Kidney (tissue), 22 donors: ENCODE measurements around the gene CDKL4. TPM values are rescaled to one million over a fixed set of nuclear protein-coding genes. Genes with fewer than 3 reads are reported as not detected.

ENCODE experiments used
- DNase-seq, 5 donors: peaks; one replicate each; pipeline ENCODE4 v3.0.0-alpha.2; 2013 to 2020
- FAIRE-seq: peaks from 2 replicates; lab custom pipeline; 2012; peaks lifted over from hg19 to GRCh38; lab: Jason Lieb, UNC
- H3K27ac ChIP-seq, 2 donors: one replicate each; pipeline ENCODE4 v1.7.0; 2013; ENCODE audit warnings: low read depth in 2 of 2, low read length in 2 of 2, inconsistent platforms in 1 of 2
- H3K27me3 ChIP-seq: one replicate; pipeline ENCODE4 v1.7.1; 2013; ENCODE audit warnings: low read length, inconsistent platforms; ENCODE audit not compliant: control insufficient read depth, insufficient read depth
- H3K36me3 ChIP-seq, 3 donors: one replicate each; pipeline versions ENCODE4 v1.7.0 to v1.7.1; 2013; ENCODE audit warnings: low read length in 3 of 3, control low read depth in 1 of 3, inconsistent platforms in 1 of 3; ENCODE audit not compliant: insufficient read depth in 3 of 3, control insufficient read depth in 2 of 3
- H3K4me1 ChIP-seq, 3 donors: one replicate each; pipeline versions ENCODE4 v1.7.0 to v1.7.1; 2013; ENCODE audit warnings: low read length in 3 of 3, inconsistent platforms in 1 of 3, low read depth in 1 of 3; ENCODE audit not compliant: control insufficient read depth in 2 of 3, insufficient read depth in 2 of 3
- H3K4me3 ChIP-seq, 3 donors: one replicate each; pipeline versions ENCODE4 v1.7.0 to v1.8.1; 2013; ENCODE audit warnings: low read length in 3 of 3, control low read depth in 1 of 3, inconsistent platforms in 1 of 3
- H3K9ac ChIP-seq, 3 donors: one replicate each; pipeline versions ENCODE4 v1.7.0 to v1.7.1; 2013; ENCODE audit warnings: low read length in 3 of 3, control low read depth in 1 of 3, inconsistent platforms in 1 of 3
- H3K9me3 ChIP-seq, 3 donors: one replicate each; pipeline versions ENCODE4 v1.7.0 to v1.7.1; 2013; ENCODE audit warnings: low read length in 3 of 3, control low read depth in 1 of 3, inconsistent platforms in 1 of 3; ENCODE audit not compliant: control insufficient read depth in 2 of 3, insufficient read depth in 1 of 3
- CTCF ChIP-seq: IDR thresholded peaks from 3 replicates; pipeline ENCODE4 v1.5.1; 2012; ENCODE audit warnings: mild to moderate bottlenecking, moderate library complexity, borderline replicate concordance; ENCODE audit not compliant: insufficient read depth; ENCODE audit errors: extremely low read depth
- intact Hi-C: fragments of 100-400 bp; cut with DNase I; formaldehyde crosslinking; loops from one replicate; pipeline ENCODE4 v1.11.1; 2022
- long read RNA-seq, 10 donors: library from polyadenylated mRNA in 1 of 10; unstranded in 1 of 10; transcript quantifications; one replicate each; pipeline ENCODE4 v2.0.0 and lab custom pipeline, GENCODE V29; 2021 to 2026
- polyA plus RNA-seq: library from polyadenylated mRNA; stranded (reverse); fragments of 350-450 nt; fragmentation: Illumina TruSeq; extraction: RNeasy Lipid Tissue Mini Kit (QIAGEN cat#74804); gene quantifications from one replicate; pipeline ENCODE4 v1.2.3, GENCODE V29; 2014; ENCODE audit warnings: low read depth, low replicate concordance; ENCODE audit not compliant: insufficient read depth
- total RNA-seq: library from RNA; stranded (reverse); fragmentation: NEBNext Ultra II Directional; extraction: Animal tissue kit (Norgen Biotek cat#: 25700); gene quantifications from one replicate; pipeline ENCODE4 v1.2.1, GENCODE V29; 2021
- donor health status: control.
- donor health status: control.
- donor health status: control.
- donor health status: control.
- donor health status: control.
- donor health status: DM: yes; HTN: yes; CAD: no.
- donor health status: Normal renal cell carcinoma (clear cell type).

CDKL4 gene
- total RNA-seq: 1.2 TPM
- polyA plus RNA-seq: not detected
- long read RNA-seq, donor 1: 0 reads
- long read RNA-seq, donor 2: 0 reads
- long read RNA-seq, donor 3: 0 reads
- long read RNA-seq, donor 4: 0 reads
- long read RNA-seq, donor 5: 0 reads
- long read RNA-seq, donor 6: 0 reads
- long read RNA-seq, donor 7: 0 reads
- long read RNA-seq, donor 8: 0 reads
- long read RNA-seq, donor 9: 0 reads
- long read RNA-seq, donor 10: 0 reads

- Histone ChIP-seq H3K9me3 (no peaks in the 10 kb centered on the region), H3K27me3 (no peaks in the 10 kb centered on the region), H3K4me3 (peak within 1 kb of the TSS in 2 of 3 donors; percentile 17 to 42), H3K9ac (no peak within 1 kb of the TSS), H3K27ac (no peak within 1 kb of the TSS), H3K36me3 (peaks cover 1 to 5% (median 2%) of the 10 kb centered on the region in 3 donors), H3K4me1 (no peaks in the 10 kb centered on the region)
- FAIRE-seq: no peak
- no peak for TF ChIP-seq CTCF
- peak in 3 of 5 donors; percentile 35 to 73 (median 52) for DNase-seq
- intact Hi-C loops: no loop called here
Observed at GRCh38 chr2:39243469-39244123, at the start of gene CDKL4. Gene CDKL4 (minus strand): TSS chr2:39243970.

- H3K9me3 ChIP-seq: no peaks in the 10 kb centered on the region
- no peak for FAIRE-seq
Observed at GRCh38 chr2:39290433-39290832, 46.7 kb upstream of the CDKL4 start.

GRCh38 chr2:39289609-39290008 lies 45.8 kb upstream of the CDKL4 start:
- Histone ChIP-seq H3K36me3 (peaks cover 2 to 26% (median 15%) of the 10 kb centered on the region in 3 donors), H3K4me1 (no peaks in the 10 kb centered on the region), H3K9ac (no peak overlapping the region), H3K27me3 (no peaks in the 10 kb centered on the region), H3K9me3 (no peaks in the 10 kb centered on the region), H3K4me3 (no peak overlapping the region), H3K27ac (no peak overlapping the region)
- no peak for TF ChIP-seq CTCF
- no peak for DNase-seq
- no peak for FAIRE-seq
- intact Hi-C loops: no loop called here

More at GRCh38 chr2:39290433-39290832, 46.7 kb upstream of the CDKL4 start:
- no peak for DNase-seq
- TF ChIP-seq CTCF: no peak
- intact Hi-C loops: no loop called here
- Histone ChIP-seq H3K4me3 (no peak overlapping the region), H3K27ac (no peak overlapping the region), H3K27me3 (no peaks in the 10 kb centered on the region), H3K9ac (no peak overlapping the region), H3K36me3 (peaks cover 2 to 26% (median 15%) of the 10 kb centered on the region in 3 donors), H3K4me1 (no peaks in the 10 kb centered on the region)
